M059J (cell line): ENCODE results near the gene KL. TPM values are rescaled to one million over a fixed set of nuclear protein-coding genes. Genes with fewer than 3 reads are reported as not detected.

Source experiments
- DNase-seq: peaks from one replicate; pipeline ENCODE4 v3.0.0-alpha.2; 2012; ENCODE audit warnings: low read depth
- total RNA-seq: library from RNA; depleted of rRNA; stranded (reverse); fragments of >200 nt; shearing (Covaris generic); gene quantifications from 2 replicates; pipeline ENCODE4 v1.2.3, GENCODE V29; 2014

Gene KL
- total RNA-seq, 1 experiment from 2014 or later: not detected

- no peak for DNase-seq
Measured at GRCh38 chr13:33037673-33038072, 21.4 kb downstream of the KL start.

DNA sequence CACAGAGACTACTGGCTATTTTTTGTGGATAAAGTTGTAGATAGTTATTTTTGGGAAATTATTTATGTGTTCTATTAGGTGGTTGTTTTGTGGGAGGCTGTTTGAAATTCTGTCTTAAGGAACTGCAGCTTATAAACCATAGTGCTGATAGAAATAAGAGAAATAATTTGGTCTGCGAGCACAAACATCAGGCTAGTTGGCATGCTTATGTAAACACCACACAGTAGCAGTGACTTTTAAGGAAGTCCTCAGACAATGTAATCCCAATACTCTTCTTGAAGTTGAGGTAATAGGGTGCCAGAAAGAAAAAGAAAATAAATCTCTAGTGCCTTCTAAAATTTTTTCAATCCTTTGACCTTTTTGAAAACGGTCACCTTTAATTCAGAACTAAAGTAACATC, 23.9 kb downstream of the KL start:
- no peak for DNase-seq

- DNase-seq: no peak
Measured at GRCh38 chr13:33045851-33046592, 29.8 kb downstream of the KL start.

- no peak for DNase-seq
Measured at GRCh38 chr13:33050161-33050560, 33.9 kb downstream of the KL start.

DNA sequence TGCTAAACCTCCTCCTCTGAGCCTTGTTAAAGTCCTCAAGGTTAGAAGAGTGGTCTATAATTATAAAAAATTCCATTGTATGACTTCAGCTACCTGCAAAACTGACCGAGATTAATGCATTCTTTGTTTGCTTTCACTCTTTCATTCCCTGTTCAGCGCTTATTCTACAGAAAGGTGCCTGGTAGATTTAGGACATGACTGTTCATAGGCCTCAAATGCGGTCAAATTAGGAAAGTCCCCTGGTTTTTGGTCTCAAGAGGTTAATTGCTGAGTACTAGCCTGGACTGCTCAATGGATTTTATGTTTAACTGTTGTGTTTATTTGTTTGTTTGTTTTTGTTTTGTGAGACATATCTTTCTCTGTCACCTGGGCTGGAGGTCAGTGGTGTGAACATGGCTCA, 35.4 kb downstream of the KL start:
- DNase-seq: no peak

DNA sequence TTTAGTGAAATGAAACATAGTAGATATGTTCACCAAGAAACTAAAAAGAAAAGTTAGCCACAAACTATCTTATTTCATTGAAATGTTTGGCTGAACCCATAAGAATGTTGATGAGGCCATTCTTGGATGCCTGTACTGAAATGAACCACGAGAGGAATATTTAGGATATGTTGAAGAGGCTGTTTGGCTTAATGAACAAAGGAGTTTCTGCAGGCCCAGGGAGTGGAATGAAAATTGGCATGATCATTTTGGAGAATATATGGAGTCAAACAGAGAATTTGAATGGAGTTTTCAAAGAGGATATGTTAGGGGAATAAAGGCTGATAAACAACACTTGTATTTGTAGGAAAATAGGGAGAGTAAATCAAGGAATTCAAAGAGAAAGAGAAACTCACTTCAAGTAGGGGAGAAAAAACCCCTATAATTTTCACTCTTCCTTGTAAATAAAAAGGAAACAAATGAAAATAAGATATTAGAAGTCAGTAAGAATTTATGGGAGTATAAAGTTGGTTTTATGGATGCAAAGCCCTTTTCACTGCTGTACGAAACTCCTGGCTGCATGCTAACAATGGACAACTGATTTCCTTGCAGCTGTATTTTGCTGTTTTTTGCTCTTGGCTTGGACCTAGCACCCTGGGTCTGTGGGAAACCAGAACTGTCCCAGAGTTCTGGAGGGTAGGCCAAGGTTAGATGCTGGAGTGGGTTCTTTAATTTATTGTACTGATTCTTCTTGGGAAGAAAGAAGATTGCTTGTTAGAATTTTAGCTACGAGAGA, 36.5 kb downstream of the KL start:
- DNase-seq: no peak

GRCh38 chr13:33053397-33054066, 37.3 kb downstream of the KL start:
- peak; percentile 16 for DNase-seq

DNA sequence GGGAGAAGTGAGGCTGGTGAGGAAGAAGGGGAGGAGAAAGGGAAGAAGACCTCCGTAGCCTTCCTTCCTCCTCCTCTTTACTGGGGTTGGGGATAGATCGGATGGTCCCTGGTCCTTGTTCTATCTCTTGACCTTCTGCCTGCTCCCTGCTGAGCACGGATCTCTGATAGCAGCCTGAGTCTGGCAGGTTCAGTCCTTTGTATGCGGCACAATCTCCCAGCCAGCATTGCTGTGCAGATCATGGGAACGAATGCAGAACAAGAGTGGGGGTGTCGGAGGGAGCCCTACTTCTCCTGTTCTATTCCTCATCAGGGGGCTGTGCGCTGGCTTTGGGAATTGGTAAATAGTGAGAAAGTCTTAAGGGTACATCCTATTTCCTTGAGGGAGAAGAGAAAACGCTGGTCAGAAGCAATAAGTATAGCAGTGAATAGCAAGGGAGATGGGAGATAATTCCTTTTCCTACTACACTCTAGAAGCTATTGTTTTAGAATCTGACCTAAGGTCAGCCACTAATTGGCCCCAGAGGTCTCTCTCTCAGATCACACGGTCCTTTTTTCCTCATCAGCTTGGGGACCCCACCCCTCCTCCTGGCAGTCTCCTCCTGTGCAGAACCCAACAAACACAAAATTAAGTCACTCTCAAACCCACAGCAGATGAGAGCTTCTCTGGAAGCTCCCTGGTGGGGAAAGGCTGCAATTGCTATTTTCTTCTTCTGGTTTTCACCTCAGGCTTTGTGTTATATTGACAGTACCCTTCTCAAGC, 41.0 kb downstream of the KL start:
- peak; percentile 24 for DNase-seq

DNA sequence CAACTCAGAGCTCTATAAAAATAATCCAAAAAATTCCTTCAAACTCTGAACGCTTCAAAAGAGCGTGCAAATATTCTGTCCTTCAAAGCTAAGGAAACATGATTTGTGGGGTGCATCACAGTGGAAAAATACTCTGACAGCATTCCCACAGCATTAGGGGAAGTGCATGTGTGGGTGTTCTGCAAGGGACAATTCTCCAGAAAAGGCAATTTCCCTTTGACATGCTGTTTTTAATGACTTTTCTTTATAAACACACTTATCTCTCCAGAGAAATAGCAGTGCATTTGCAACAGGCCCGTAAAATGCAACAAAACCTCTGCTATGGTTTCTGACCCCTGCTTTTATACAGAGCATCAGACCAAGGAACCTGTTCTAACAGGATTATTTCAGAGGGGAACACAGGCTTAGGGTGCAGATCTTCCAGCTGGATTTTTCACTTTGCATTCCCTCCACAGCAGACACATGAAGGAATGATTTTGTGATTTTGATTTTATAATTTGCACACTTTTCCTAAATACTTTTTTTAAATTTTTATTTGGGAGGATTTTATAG, 42.6 kb downstream of the KL start:
- DNase-seq: no peak

GRCh38 chr13:33060815-33061214, 44.6 kb downstream of the KL start:
- DNase-seq: no peak

DNA sequence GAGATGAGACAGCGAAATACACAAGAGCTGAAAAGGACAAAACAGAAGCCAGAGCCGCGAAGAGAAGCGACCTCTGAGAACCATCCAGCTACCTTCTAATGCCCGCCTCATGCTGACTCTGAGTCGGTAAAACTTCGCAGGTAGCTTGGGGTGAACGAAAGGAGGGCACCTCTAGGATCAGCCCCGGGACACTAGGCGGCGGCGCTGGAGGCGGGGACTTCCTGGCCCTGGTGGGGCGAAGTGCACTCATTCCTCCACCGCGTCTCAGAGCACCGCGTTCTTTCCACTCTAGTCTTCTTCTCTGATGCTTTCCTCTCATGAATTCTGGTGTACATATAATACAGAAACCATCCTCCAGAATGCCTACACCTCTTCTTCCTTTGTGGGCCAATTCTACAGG, 50.1 kb downstream of the KL start:
- no peak for DNase-seq

DNA sequence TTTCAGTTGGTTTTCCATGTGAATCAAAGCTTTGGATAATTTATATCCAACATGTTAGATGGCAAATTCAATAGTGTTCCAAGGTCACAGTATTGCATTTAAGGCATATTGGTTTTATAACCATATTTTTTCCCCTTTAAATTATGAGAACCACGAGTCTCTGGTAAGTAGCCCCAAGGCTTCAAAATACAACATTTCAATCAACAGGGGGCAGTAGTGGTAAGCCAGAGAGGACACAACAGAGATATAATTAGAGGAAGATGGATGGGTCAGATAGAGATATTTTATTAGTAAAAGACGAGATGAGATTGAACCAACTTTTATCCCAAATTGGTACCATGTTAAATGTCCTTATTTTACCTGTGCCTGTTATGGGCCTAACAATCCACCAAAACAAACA, 53.1 kb downstream of the KL start:
- DNase-seq: peak; percentile 16

DNA sequence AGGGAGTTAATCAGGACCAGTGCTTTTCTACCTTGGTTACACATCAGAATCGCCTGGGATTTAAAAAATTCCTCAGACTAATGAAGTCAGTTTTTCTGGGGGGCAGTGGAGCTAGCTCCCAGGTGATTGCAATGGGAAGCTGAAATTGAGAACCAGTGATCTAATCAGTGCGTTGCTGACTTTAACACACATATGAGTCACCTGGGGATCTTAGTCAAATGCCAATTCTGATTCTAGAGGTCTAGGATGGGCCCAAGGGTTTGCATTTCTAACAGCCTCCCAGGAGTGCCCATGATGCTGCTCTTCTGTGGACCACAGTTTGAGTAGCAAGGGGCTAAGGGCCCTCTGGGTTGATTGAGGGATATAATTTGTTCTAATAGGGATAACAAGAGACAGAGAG, 54.5 kb downstream of the KL start:
- peak; percentile 52 for DNase-seq

DNA sequence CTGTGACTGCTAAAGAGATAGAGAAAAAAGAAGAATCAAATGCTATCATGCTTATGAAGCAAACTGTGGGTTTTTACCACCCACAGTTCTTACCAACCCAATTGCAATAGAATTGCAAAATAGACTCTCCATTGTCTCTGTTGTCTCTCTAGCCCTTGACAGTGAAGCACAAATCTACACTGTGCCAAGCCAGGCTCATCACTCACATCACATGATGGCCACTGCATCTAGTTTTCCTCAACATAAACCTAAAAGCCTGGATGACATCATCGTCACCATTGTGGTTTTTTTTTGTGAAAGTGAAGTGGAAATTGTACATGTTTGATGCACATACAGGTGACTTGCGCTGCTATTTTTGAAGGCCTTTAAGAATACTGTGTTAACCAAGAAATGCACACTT, 56.1 kb downstream of the KL start:
- no peak for DNase-seq

GRCh38 chr13:33072759-33073158, 56.5 kb downstream of the KL start:
- DNase-seq: no peak

DNA sequence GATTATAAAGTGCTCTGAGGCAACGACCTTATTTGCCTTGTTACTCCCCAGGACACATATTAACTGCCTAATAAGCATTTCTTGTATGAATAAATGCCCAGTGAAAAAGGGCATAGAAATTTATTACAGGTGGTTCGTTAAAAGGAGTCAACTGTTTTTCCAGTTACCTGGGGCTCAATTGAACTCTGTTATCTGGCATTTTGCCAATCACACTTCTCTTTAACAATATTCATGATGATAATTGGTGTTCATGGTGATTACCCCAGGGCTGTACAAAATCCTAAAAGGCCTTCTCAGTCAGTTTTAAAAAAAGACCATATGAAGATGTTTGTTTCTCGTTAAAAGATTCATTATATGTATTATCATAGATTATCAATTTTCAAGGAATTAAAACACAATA, 57.1 kb downstream of the KL start:
- no peak for DNase-seq

GRCh38 chr13:33076001-33076992, 60.1 kb downstream of the KL start:
- DNase-seq: no peak

DNA sequence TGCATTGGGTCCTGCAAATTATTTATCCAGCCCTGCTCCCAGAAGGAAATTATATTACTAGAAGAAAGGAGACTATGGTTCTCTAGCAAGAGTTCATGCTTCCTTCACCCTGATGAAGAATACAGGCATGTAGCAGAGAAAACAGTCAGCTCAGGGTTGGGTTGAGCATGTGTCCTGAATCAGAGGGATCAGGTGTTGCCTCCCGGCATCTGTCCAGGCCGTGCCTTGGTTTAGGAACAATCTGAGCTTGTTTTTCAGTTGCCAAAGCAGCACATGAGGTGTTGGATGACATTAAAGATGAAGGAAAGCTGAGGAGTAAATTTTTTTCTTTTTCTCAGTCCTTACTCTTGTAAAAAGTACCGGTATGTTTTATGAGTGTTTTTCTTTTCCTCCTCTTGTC, 62.0 kb downstream of the KL start:
- DNase-seq: no peak

DNA sequence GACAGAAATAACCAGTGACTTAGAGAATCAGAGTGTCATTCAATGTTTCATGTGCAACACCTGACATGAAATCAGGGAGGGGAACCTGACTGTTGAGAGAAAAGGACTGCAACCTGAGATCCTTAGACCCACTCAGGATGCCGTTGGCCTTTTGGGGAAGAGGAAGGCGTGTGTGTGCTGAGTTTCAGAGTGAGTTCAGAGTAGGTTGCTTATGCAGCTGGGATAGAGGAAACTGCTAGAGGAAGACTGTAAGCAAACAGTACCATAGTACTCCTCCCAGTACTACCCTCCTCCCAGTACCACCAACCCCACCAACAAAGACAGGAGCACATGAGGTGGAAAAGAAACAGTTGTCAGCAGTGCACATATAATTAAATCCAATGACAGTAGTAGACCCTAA, 63.7 kb downstream of the KL start:
- DNase-seq: no peak

DNA sequence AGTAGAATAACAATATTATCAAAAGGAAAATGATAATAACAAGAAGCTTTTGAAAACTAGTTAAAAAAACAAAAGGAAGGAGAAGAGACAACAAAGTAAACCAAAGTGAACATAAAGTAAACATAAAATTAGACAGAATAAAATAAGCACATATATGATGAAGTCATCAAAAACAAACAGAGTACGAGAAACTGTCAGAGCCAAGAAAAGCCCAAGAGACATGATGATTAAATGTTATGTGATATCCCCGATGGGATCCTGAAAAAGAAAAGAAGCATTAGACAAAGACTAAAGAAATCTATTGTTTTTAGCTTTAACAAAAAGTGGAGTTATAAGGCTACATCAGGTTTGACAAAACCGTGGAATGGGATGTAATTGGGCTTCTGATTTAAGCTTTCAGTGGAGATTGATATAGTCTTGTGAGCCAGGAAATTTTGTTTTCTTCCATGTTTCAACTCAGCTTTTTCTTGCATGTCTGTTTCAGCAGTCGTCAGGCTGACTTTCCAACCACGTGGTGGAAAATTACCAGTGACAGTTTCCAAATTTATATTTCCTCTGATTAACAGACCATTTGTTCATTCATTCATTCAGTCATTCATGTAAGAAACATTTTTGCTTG, 64.9 kb downstream of the KL start:
- DNase-seq: no peak
